Measurements from ENCODE around the gene ARHGAP10.

The ARHGAP10 gene

GRCh38 chr4:147733716-147734344 is 1.9 kb downstream of the ARHGAP10 start:
- no peak for DNase-seq

GRCh38 chr4:147734496-147734895 is 2.6 kb downstream of the ARHGAP10 start:
- DNase-seq = no peak

- DNase-seq = no peak
These were observed 3.8 kb downstream of the ARHGAP10 start for GRCh38 chr4:147735413-147736301.

GRCh38 chr4:147736458-147736857 is 4.6 kb downstream of the ARHGAP10 start:
- DNase-seq = no peak

GRCh38 chr4:147737623-147738022 is 5.7 kb downstream of the ARHGAP10 start:
- no peak for DNase-seq

- no peak for DNase-seq
These were observed 7.4 kb downstream of the ARHGAP10 start for GRCh38 chr4:147739239-147739823.

GRCh38 chr4:147740176-147740575 is 8.3 kb downstream of the ARHGAP10 start:
- DNase-seq = no peak

GRCh38 chr4:147741190-147741788 is 9.4 kb downstream of the ARHGAP10 start:
- DNase-seq = no peak

- DNase-seq = no peak
These were observed 16.0 kb downstream of the ARHGAP10 start for GRCh38 chr4:147747787-147748454.

GRCh38 chr4:147749811-147750321 is 18.0 kb downstream of the ARHGAP10 start:
- DNase-seq = no peak

GRCh38 chr4:147753047-147753446 is 21.2 kb downstream of the ARHGAP10 start:
- DNase-seq = no peak

- DNase-seq = no peak
These were observed 22.2 kb downstream of the ARHGAP10 start for GRCh38 chr4:147754037-147754445.

- DNase-seq = no peak
These were observed 23.8 kb downstream of the ARHGAP10 start for GRCh38 chr4:147755561-147756295.

- DNase-seq = no peak
These were observed 24.5 kb downstream of the ARHGAP10 start for GRCh38 chr4:147756417-147756816.

- DNase-seq = no peak
These were observed 28.3 kb downstream of the ARHGAP10 start for GRCh38 chr4:147760176-147760575.

- DNase-seq = no peak
These were observed 28.8 kb downstream of the ARHGAP10 start for GRCh38 chr4:147760695-147761094.

- no peak for DNase-seq
These were observed 29.5 kb downstream of the ARHGAP10 start for GRCh38 chr4:147761218-147761883.

GRCh38 chr4:147764337-147764736 is 32.4 kb downstream of the ARHGAP10 start:
- no peak for DNase-seq

GRCh38 chr4:147765121-147765529 is 33.2 kb downstream of the ARHGAP10 start:
- DNase-seq = no peak

- DNase-seq = no peak
These were observed 36.2 kb downstream of the ARHGAP10 start for GRCh38 chr4:147768113-147768512.

- DNase-seq = no peak
These were observed 37.5 kb downstream of the ARHGAP10 start for GRCh38 chr4:147769386-147769785.

Measured in activated CD4-positive, alpha-beta T cell treated with anti-CD3 and anti-CD28 coated beads, Interleukin-2, Interleukin-6, amounts not matched to agents 100 ng/mL and 50 ng/mL, durations not matched to agents 16 hours and 8 hours (primary cell).